ENCODE measurements around the gene ANTXRL. TPM values are rescaled to one million over a fixed set of nuclear protein-coding genes. Genes with fewer than 3 reads are reported as not detected.
"Not testable (repeated sequence)": the region's sequence is repeated elsewhere in the genome, so short reads cannot be mapped to it uniquely, and the experiment has no call there.

The ANTXRL gene
- polyA plus RNA-seq, 1 donor: 0.14 TPM

DNA sequence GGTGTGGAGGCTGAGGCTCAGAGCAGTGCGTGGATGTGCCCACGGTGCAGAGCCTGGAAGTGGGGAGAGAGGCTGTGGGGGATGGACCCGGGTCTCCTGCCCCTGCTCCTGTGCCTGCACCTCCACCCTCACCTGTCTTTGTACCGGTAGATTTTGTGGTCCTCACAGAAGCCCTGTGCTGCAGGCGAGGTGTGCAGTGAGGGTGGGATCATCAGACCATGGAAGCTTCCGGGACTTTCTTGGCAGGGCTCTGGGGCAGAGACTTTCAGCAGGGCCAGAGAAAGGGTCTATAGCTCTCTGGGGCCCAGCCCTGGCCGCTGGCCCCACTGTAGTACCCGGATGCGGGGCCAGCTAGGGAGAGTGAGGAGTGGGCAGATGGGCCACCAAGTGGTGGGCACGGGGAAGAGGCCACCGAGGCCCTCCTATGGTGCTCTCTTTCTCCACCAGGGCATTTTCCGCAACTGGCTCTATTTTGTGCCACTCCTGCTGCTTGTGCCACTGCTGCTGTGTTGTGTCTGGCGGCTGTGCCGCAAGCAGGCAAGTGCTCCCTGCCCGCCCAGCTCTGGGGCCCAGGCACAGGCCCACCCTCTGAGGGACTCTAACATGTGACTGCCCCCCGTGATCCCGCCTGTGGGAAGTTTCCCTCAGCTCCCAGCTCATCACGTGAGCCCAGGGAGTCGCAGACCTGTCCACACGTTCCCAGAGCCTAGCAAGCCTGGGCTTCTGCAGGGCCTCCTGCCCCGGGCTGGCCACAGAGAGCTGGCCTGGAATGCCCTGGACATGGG lies 22.1 kb downstream of the ANTXRL start:
- no peak for DNase-seq

GRCh38 chr10:46309511-46310142 lies 22.8 kb downstream of the ANTXRL start:
- DNase-seq: no peak

GRCh38 chr10:46310143-46310514 lies 23.3 kb downstream of the ANTXRL start:
- no peak for DNase-seq

DNA sequence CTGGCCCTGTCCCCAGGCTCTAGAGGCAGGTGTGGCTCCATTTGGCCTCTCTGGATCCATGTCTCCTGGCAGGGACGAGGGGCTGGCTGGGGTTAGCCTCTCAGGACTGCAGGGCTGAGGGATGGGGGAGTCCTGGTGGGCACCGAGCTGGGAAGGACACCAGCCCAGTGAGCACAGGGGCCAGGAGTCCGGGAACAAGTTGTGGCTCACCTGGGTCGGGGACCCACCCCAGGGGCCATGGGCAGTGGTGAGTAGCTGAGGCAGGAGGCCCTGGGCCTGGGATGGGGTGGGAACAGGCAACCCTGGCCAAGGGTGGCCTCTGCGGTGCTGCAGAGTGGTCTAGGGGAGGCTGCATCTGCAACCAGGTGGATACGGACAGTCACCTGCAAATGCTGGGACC lies 24.1 kb downstream of the ANTXRL start:
- no peak for DNase-seq

GRCh38 chr10:46311501-46311951 lies 24.7 kb downstream of the ANTXRL start:
- no peak for DNase-seq

DNA sequence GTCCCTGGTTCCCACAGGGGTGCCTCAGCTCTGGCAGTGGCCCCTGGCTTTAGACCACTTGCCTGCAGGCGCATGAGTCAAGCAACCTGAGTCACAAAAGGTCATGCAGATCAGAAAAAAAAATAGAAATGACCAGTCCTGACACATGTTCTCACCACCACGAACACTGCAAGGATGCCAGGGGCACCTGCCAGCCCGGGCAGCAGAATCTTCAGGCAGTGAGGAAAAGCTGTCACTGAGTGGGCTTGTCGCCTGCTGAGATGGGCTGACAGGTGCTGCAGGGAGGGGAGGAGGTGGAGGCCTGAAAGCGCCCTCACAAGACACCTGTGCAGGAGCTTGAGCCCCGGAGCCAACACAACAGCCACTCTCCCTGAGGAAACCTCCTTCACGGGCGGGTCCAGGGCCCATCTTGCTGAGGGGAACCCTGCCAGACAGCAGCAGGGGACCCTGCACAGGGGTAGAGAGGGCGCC lies 25.2 kb downstream of the ANTXRL start:
- not testable (repeated sequence) for DNase-seq

DNA sequence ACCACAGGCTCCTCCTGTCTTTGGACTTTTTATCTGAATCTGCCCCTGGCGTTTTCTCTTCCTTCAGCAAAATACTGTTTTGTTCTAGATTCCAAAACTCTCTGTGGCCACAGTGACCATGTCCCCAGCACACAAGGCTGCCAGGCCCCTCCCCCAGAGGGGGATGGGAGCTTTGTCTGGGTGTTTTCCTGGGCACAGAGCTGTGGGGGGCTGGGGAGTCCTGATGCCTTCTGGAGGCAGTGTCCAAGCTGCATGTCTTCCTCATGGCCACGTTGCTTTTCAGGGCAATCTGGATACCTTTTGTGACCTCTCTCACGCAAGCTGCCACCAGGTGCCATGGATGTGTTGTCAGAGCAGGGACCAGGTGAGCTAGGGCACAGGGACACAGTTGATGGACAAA lies 26.2 kb downstream of the ANTXRL start:
- DNase-seq: no peak

DNA sequence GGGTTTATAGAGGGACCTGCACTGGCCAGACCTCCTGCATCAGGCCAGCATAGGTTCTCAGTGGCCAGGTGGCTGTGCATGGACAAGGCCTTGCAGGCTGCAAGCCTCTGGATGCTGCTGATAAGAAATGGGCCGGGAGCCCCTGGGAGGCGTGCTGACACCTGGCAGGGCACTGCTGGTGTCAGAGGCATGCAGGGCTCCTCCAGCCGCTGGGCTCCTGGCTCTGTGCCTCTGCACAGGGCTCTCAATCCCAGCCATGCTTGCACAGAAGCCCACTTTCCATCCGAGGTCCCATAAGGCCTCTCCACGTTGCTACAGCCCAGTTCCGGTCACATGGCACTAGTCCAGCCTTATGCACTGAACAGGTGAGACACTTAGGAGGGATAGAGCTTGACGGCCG lies 27.3 kb downstream of the ANTXRL start:
- DNase-seq: no peak

GRCh38 chr10:46315071-46315860 lies 28.5 kb downstream of the ANTXRL start:
- DNase-seq: not testable (repeated sequence)

GRCh38 chr10:46317370-46317769 lies 30.6 kb downstream of the ANTXRL start:
- no peak for DNase-seq

GRCh38 chr10:46317889-46318288 lies 31.1 kb downstream of the ANTXRL start:
- DNase-seq: no peak

GRCh38 chr10:46318799-46319198 lies 32.0 kb downstream of the ANTXRL start:
- no peak for DNase-seq

DNA sequence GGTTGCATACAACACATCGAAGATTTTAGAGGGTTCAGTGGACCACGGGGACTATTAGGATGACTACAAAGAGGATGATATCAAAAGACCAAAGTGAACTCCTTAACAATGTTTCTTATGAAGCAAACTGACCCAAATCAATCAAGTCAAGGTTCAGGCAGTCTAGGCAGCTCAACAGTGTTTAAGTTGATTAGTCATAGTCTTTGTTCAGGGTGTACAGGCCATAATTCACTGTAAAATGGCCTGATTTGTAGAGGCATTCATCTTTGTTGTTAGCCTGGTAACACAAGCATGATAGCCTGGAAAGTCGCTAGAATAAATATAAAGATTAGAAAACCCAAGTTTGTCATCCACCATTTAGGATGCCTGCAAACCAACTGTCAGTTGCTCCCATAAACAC lies 32.6 kb downstream of the ANTXRL start:
- DNase-seq: no peak

- no peak for DNase-seq
These were observed 35.0 kb downstream of the ANTXRL start for GRCh38 chr10:46321770-46322169.

GRCh38 chr10:46323176-46323575 lies 36.4 kb downstream of the ANTXRL start:
- DNase-seq: no peak

- DNase-seq: no peak
These were observed 38.2 kb downstream of the ANTXRL start for GRCh38 chr10:46325021-46325420.

GRCh38 chr10:46326066-46326465 lies 39.3 kb downstream of the ANTXRL start:
- no peak for DNase-seq

GRCh38 chr10:46326971-46327370 lies 40.2 kb downstream of the ANTXRL start:
- no peak for DNase-seq

- no peak for DNase-seq
These were observed 40.9 kb downstream of the ANTXRL start for GRCh38 chr10:46327685-46328084.

GRCh38 chr10:46328853-46329689 lies 42.3 kb downstream of the ANTXRL start:
- DNase-seq: no peak

GRCh38 chr10:46329690-46330016 lies 42.9 kb downstream of the ANTXRL start:
- no peak for DNase-seq

GRCh38 chr10:46330894-46331293 lies 44.1 kb downstream of the ANTXRL start:
- DNase-seq: no peak

All from hindlimb muscle (tissue), 1 donor.